HUDEP-2 (cell line): ENCODE data around the gene ZNRF4.

Experiments
- DNase-seq, 76 experiments: peaks; one replicate each; lab custom pipeline; 2025; ENCODE audit not compliant: unreplicated experiment in 76 of 76; lab: John Stamatoyannopoulos, UW

The ZNRF4 gene

DNA sequence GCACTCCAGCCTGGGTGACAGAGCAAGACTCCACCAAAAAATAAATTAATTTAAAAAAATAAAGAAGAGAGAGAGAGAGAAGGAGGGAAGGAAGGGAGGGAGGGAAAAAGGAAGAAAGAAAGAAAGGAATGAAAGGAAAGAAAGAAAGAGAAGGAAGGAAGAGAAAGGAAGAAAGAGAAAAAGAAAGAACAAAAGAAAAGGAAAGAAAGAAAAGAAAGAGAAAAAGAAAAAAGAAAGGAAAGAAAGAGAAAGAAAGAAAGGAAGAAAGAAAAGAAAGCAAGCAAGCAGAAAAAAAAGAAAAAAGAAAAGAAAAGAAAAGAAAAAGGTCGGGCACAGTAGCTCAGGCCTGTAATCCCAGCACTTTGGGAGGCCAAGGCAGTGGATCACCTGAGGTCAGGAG, 14.9 kb upstream of the ZNRF4 start:
- DNase-seq = no peak

DNA sequence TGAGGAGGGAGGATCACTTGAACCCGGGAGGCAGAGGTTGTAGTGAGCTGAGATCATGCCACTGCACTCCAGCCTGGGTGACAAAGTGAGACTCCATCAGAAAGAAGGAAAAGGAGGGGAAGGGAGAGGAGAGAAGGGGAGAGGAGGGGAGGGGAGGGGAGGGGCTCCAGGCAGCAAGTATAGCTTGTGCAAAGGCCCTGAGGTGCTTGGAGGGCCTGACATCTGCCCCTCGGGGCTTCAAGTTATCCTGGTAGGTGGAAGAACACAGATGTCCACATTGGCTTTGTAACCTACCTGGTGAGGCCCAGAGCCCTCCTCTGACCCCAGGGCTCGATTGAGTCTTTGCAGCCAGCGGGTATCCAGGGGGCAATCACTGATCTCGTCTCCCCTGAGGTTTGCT, 11.5 kb upstream of the ZNRF4 start:
- no peak for DNase-seq

DNA sequence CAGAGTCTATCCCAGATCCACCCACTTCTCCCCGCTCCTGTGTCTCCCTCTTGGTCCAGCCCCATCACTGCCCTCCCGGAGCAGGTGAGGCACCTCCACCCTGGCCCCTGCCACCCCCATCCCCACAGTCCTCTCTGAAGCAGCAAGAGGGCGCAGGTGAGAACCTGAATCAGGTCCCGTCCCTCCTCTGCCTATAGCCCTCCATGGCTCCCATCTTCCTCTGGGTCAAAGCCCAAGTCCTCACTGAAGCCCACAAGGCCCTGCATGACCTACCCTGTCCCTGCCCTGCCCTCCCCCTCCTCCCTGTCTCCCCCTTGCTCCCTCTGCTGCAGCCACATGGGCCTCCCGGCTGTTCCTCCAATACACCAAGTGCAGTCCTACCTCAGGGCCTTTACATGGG, 10.8 kb upstream of the ZNRF4 start:
- no peak for DNase-seq

DNA sequence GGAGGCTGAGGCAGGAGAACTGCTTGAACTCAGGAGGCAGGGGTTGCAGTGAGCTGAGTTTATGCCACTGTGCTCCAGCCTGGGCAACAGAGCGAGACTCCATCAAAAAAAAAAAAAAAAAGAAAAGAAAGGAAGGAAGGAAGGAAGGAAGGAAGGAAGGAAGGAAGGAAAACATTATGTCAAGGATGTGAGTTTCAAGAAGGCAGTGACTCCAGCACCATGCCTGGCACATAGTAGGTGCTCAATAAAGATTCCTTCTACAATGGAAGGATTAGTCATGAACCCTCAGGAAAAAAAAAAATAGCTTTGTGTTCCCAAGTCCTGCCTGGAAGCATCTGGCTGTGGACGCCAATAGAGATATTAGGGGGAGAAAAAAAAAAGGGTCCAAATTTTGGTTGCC, 10.1 kb upstream of the ZNRF4 start:
- DNase-seq = no peak

DNA sequence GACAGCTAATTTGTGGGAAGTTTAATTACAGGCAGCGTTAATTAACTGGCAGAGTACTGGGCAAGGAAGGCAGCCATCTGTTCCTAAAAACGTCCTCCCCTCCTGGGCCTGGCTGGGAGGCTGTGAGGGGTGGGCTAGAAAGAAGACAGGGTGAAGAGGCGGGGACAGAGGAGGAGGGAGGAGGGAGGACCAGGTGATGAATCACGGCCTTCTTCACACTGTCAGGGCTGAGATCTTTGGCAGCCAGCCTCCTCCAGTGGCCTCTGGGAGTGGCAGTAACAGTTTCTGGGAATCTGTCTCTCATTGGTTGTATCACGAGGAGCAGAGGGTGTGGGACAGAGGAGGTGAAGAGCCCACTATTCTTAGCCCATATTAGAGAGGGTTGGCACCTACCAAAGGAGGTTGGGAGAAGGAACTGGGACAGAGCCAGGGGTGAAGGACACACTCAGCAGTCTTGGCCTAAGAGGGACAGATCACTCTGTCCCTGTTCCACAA, 9.6 kb upstream of the ZNRF4 start:
- peak in 1 of 76 experiments; percentile 9 for DNase-seq

DNA sequence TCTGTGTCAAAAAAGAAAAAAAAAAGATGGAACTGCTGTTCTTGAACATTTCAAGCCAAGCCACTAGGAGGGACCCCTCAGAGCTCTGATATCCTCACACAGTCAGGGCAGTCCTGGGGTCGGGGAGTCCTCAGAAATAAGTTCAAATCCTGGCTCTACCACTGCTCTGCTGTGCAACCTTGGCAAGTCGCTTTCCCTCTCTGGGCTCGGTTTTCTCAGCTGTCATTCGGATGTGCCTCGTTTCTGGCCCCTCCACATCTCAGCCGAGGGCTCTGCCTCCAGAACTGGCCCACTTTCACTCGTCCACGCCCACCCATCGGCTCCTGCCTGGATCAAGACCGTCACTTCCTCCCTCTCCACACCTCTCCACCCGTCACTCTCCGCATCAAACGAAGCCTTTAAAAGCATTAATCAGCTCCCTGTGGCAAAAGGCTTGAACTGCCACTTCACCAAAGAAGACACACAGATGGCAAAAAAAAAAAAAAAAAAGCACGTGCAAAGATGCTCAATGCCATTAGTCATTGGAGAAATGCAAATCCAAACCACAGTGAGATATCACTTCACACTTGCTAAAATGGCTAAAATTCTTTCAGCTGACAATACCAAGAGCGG, 7.4 kb upstream of the ZNRF4 start:
- no peak for DNase-seq

DNA sequence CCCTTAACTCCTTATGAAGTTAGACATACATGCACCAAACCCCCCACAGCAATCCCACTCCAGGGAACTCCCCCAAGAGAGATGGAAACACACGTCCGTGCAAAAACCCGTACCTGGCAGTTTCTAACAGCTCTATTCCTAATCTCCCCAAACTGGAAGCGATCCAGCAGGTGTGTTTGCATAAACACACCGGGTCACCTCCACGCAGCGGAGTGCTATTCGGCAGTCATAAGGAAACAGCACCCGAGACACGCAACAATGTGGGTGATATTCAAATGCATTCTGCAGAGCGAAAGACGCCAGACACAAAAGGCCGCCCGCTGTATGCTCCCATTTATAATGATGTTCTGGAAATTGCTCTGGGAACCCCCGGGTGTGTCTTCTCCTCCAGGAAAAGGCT, 6.8 kb upstream of the ZNRF4 start:
- no peak for DNase-seq

DNA sequence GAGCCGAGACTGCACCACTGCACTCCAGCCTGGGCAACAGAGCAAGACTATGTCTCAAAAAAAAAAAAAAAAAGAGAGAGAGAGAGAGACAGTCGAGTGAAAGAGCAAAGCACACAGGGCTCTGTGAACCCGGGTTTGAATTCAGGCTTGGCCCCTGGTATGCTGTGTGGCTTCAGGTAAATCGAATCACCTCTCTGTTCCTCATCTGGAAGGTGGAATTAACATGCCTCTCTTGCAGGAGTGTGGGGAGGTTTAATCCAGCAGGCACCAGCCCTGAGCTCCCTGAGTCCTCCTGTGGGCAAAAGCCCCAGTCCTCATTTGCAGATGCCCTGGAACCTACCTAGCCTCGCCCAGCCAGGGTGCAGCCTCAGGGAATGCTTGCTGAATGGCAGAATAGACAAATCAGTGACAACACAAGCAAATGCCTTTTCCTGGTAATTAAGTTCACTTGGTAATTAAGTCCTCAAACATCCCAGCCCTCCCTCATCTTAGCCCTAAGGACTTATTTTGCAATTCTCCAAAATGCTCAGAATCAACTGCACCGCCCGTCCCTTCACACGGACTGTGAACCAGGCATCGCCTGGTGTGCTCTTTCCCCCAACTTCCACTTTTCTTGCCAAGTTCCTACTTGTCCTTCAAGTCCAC, 4.6 kb upstream of the ZNRF4 start:
- DNase-seq = no peak

DNA sequence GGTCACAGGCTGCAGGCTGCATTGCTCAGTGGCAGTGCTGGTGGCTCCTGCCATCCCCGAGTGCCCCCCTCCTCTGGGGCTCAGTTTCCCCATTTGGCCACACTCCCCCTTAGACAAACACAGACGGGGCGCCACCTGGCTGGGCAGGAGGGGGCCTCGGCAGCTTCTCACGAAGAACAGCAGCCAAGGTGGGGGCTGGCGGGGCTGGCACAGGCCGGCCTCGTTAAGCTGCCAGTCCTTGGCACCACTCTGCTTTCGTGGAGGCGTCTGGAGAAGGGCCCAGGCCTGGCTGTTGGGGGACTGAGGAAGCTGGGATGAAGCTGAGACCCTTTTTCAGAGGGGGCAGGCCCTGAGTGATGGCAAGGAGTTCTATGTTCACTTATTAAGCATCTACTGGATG, 3.7 kb upstream of the ZNRF4 start:
- no peak for DNase-seq

DNA sequence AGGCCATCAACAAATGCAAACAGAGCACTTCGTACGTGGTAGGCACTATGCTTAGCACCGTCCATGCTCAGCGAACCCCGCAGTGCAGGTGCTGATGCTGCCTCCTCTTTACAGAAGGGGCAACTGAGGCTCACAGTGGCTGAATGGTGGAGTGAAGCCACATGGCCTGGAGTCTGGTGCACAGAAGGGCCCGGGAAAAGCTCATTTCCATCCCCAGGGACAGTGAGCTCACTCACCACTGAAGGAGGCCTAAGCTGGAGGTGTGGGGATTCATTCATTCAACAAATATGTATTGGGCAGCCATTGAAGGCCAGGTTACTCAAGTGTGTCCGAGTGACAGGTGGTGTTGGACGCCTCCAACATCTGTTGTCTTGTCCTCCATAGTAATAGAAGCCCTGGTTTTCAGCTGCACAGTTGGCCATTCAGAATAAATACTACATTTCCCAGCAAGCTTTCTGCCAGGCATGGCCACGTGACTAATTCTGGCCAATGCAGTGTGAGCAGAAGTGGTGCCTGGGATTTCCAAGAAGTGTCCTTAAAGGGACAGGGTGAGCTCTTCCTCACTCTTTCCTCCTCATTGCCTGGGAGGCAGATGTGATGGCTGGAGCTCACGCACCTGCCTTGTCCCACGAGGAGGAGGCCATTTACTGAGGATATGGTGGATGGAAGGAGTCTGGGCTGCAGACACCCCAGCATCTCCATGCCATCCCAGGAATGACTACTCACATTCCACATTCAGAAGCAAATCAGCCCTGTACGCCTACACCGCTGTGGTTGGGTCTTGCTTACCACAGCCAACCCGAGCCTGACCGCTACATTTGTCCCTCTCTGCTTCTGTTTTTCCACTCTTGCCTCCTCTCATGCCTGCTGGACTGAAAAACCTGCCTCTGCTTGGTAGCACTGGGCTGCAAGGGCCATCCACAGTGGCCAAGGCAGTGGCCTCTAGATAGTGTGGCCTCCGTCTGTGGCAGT, 2.3 kb upstream of the ZNRF4 start:
- DNase-seq = no peak

DNA sequence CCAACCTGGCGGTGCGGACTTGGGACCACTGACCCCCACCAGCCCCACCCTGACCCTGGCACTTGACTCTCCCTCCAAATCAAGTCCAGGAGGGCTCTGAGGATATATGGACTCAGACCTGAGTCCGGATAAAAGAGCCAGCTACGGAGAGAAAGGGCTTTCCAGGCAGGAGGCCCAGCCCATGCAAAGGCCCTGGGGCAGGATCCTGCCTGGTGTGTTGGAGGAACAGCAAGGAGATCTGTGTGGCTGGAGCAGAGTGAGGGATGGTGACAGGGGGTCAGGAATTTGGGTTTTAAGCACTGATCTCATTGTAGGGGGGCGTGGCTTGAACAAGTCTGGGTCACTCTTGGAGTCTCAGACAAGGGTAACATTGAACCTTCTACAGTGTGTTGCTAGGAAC, 474 bp upstream of the ZNRF4 start:
- DNase-seq = no peak

DNA sequence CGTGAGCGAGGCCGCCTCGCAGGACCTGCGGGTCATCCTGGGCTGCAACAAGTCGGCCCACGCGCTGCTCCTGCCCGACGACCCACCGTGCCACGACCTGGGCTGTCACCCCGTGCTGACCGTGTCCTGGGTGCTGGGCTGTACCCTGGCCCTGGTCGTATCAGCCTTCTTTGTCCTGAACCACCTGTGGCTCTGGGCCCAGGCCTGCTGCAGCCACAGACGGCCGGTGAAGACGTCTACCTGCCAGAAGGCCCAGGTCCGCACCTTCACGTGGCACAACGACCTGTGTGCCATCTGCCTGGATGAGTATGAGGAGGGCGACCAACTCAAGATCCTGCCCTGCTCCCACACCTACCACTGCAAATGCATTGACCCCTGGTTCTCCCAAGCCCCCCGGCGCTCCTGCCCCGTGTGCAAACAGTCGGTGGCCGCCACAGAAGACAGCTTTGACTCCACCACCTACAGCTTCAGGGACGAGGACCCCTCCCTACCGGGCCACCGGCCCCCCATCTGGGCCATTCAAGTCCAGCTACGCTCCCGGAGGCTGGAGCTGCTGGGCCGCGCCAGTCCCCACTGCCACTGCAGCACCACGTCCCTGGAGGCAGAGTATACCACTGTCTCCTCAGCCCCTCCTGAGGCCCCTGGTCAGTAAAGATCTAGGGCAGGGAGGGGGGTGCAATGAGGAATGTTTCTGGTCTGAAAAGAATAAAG, 1.1 kb downstream of the ZNRF4 start:
- no peak for DNase-seq

DNA sequence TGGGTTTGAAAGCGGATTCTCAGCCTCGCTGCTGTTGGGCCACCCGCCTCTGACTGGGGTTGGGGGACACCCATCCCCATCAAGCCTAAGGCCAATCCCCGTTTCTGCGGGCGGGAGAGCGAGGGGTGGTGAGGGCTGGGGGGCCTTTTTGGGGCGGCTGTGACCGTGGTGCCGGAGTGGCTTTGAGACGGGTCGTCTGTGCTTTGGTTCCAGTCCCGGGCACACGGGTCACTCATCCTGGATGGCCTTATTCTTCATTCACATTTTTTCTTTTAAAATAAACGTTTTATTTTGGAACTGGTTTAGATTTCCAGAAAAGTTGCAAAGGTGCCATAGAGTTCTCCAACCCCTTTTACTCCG, 1.6 kb downstream of the ZNRF4 start:
- no peak for DNase-seq

DNA sequence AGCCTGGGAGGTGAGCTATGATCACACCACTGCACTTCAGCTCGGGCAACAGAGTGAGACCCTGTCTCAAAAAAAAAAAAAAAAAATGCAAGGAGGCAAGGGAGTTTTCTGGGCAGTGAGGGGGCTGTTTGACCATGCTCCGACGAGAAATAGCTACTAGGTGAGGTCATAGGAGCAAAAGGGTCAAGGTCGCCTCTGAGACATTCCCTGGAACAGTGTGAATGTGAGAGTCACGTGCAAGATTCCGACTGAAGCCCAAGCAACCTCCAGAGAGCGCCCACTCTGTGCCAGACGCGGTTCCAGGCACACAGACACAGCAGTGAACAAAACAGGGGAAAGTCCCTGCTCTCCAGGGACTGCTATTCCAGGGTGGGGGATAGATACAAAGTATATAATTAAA, 2.5 kb downstream of the ZNRF4 start:
- no peak for DNase-seq

DNA sequence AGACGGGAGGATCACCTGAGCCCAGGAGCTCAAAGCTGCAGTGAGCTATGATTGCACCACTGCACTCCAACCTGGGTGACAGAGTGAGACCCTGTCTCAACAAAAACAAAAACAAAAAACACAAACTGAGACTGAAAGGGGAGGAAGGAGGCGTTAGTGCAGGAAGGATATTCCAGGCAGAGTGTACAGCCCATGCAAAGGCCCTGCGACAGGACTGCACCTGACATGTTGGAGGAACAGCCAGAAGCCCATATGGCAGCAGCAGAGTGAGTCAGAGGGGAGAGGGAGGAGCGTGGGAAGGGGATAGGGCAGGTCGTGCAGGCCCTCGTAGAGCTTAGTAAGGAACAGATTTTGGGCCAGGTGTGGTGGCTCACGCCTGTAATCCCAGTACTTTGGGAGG, 3.2 kb downstream of the ZNRF4 start:
- DNase-seq = no peak

DNA sequence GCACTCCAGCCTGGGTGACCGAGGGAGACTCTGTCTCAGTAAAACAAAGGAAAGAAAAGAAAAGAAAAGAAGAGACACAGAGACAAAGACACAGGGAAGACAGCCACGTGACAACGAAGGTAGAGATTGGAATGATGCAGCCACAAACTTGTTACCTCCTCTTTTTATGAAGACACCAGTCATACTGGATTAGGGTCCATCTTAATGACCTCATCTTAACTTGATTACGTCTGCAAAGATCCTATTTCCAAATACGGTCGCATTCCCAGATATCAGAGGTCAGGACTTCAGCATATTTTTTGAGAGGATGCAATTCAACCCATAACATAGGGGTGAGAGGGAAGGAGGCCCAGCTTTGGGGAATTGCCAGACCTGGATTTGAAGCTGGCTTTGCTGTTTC, 4.1 kb downstream of the ZNRF4 start:
- no peak for DNase-seq

DNA sequence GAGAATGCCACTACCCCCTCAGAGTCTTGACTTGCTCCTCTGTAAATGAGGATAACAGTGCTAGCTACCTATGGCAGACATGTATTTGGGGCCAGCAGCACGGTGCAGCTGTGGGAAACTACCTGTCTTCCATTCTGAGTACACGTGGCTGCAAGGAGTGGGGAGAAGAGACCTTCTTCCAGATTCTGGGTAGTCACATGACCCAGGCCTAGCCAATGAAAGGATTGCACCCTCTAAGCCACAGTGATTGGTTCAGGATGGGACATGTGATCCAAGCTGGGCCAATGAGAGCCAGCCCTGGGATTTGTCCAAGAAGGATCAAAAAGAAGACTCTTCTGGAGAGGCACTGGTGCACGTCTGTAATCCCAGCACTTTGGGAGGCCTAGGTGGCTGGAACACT, 5.5 kb downstream of the ZNRF4 start:
- no peak for DNase-seq

DNA sequence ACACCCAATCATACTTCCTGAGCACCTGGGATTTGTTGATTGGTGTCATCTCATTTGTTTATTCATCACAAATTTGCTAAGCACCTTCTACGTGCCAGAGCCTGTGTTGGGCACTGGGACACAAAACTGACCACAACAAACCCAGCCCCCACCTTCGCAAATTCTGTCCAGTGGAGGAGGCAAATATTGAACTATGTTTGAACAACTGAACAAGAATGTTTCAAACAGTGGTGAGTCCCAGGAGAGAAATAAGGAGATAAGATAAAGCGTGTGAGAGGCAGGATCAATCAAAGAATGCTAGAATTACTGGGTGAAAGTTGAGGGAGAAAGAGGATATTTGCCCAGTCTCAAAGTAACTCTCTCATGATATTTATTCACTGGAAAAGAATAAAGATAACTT, 8.7 kb downstream of the ZNRF4 start:
- no peak for DNase-seq

DNA sequence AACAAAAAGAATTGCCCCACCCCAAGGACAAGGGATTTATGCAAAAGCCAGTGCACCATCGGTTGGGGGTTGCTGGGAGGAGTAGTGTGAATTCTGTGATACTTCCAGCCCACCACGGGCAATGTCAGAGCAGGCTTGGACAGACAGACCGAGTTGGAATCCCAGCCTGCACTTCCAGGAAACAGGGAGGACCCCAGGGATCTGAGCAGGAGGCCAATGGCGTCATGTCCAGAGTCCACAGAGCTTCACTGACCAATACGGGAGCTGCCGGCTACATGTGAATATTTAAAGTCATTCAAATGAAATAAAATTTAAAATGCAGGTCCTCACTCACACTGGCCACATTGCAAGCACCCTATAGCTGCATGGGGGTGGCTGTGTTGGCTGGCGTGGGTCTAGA, 10.9 kb downstream of the ZNRF4 start:
- no peak for DNase-seq

DNA sequence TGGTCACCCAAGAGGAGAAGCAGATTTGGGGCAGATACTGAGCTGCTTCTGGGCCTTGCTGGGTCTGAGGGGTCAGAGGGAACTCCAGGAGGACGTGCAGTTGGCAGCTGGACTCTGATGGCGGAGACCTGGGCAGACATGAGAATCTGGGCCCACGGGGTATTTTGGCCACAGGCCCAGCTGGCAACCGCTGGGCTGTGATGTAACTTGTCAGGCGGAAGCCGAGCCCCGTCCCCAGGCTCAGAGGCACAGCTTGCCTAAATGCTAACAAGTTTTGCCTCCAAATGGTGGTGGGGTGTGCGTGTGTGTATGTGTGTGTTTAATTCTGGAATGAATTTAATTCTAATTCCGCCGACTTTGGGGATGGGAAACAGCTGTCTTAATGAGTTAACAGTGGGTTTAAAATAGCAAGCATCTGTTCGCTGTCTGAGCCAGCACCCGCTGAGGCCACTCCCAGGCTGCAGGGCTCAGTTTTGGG, 11.6 kb downstream of the ZNRF4 start:
- DNase-seq = no peak

DNA sequence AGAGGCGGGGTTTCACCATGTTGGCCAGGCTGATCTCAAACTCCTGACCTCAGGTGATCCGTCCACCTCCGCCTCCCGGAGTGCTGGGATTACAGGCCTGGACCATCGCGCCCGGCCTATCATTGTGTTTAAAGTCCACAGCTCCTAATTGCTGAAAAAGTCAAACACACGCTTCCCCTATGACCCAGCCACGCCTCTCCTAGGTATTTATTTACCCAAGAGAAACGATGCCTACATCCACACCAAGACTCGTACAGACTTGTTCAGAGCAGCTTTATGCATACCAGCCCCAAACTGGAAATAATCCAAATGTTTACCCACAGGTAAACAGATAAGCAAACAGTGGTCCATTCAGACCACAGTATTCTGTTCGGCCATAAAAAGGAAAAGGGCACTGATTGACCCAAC, 15.1 kb downstream of the ZNRF4 start:
- no peak for DNase-seq
